ENCODE data around the gene FLAD1. TPM values are rescaled to one million over a fixed set of nuclear protein-coding genes. Genes with fewer than 3 reads are reported as not detected.
"Not testable (repeated sequence)": the region's sequence is repeated elsewhere in the genome, so short reads cannot be mapped to it uniquely, and the experiment has no call there.

Gene FLAD1
- total and polyA plus RNA-seq, 12 donors: 21.6 to 65.5 (median 30.8) TPM

DNA sequence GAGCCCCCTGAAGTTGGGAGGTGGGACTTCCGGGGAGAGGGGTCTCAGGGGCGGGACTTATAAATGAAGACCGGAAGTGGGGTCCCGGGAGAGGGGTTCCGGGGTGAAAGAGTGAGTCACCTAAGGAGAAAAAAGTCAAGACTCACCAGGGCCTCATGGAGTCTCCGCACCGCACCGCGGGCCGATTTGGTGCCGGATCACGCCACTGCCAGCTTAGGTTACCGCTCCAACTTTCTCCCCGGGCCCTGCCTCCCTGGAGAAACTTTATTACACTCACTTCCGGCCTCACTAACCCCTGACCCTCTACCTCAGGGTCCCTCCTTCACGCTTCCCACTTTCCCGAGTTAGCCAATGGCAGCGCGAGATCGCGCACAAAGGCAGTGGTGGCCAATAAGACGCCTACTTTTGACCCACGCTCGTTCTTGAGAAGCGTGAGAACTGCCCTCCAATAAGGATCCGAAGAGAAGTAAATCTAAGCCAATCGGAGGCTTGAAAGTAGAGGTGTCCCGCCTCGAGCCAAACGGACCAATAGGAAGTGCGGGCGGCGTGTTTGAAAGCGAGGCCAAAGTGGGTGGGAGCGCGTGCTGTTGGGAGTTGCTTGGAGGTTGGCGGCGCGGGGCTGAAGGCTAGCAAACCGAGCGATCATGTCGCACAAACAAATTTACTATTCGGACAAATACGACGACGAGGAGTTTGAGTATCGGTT, 8.9 kb upstream of the FLAD1 start, which contains the start of gene CKS1B:
Gene CKS1B, plus strand, starts transcription at position 580 of the 706 bp plus-strand sequence. Its CDS starts 65 bp downstream, at position 645.
- intact Hi-C loops (cut with DNase I): no loop called here
- Histone ChIP-seq H3K36me3 (replicated peaks in 1 of 2) (no peaks in the 10 kb centered on the region), H3K9me3 (replicated peaks in 1 of 3) (no peaks in the 10 kb centered on the region), H3K27ac (peak within 1 kb of the TSS; percentile 93 to 100 (median 99)), H3K4me1 (replicated peaks in 1 of 2) (peaks cover 39 to 50% of the 10 kb centered on the region in 2 donors), H3K27me3 (no peaks in the 10 kb centered on the region), H3K4me3 (peak within 1 kb of the TSS; percentile 1 to 75 (median 52))
- DNase-seq: peak; percentile 96 to 100 (median 99)
- 0 to 1% (median 0%) methylated on average over 46 to 47 of the region's 47 CpGs for WGBS, 4 donors
- no peak for TF ChIP-seq CTCF (IDR thresholded peaks at IDR 0.05)
- TF ChIP-seq POLR2A (IDR thresholded peaks at IDR 0.05): peak; percentile 78 to 80

GRCh38 chr1:154974808-154975408, 8.2 kb upstream of the FLAD1 start:
- Histone ChIP-seq H3K27me3 (no peaks in the 10 kb centered on the region), H3K36me3 (replicated peaks in 1 of 2) (no peaks in the 10 kb centered on the region), H3K27ac (peak overlapping the region; percentile 85 to 100 (median 99)), H3K9me3 (replicated peaks in 1 of 3) (no peaks in the 10 kb centered on the region), H3K4me3 (peak overlapping the region in 3 of 4 donors; percentile 1 to 75 (median 66)), H3K4me1 (replicated peaks in 1 of 2) (peaks cover 37 to 46% of the 10 kb centered on the region in 2 donors)
- WGBS, 4 donors: 0 to 2% (median 0%) methylated on average over 30 of the region's 30 CpGs
- peak; percentile 46 to 94 for TF ChIP-seq POLR2A (IDR thresholded peaks at IDR 0.05)
- TF ChIP-seq CTCF (IDR thresholded peaks at IDR 0.05): no peak
- DNase-seq: peak; percentile 95 to 98 (median 96)
- intact Hi-C loops (cut with DNase I): no loop called here

GRCh38 chr1:154975409-154976059, 7.6 kb upstream of the FLAD1 start:
- TF ChIP-seq CTCF (IDR thresholded peaks at IDR 0.05) (no peak), POLR2A (IDR thresholded peaks at IDR 0.05) (no peak)
- H3K36me3 ChIP-seq (replicated peaks in 1 of 2): no peaks in the 10 kb centered on the region
- peak; percentile 67 to 86 (median 77) for DNase-seq
- no peaks in the 10 kb centered on the region for H3K9me3 ChIP-seq (replicated peaks in 1 of 3)
- intact Hi-C loops (cut with DNase I): no loop called here
- H3K27me3 ChIP-seq: no peaks in the 10 kb centered on the region
- peak overlapping the region; percentile 85 to 100 (median 99) for H3K27ac ChIP-seq
- peaks cover 31 to 40% of the 10 kb centered on the region in 2 donors for H3K4me1 ChIP-seq (replicated peaks in 1 of 2)
- H3K4me3 ChIP-seq: peak overlapping the region; percentile 1 to 75 (median 36)
- 0 to 2% (median 1%) methylated on average over 14 to 24 of the region's 24 CpGs for WGBS, 4 donors

DNA sequence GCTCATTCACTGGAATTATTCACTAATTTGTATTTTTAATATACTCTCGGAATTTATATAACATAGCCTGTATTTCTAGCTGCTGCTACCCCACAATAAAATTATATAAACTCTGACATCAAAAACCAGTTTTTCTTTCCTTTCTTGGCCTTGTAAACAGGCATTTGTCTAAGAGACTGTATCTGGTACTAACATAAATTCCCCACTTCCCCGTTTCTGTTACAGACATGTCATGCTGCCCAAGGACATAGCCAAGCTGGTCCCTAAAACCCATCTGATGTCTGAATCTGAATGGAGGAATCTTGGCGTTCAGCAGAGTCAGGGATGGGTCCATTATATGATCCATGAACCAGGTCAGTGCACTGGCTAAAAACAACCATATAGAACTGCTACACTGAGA, 5.4 kb upstream of the FLAD1 start:
- intact Hi-C loops (cut with DNase I); H3K9me3 ChIP-seq (replicated peaks in 1 of 3); H3K27me3 ChIP-seq; DNase-seq; H3K27ac ChIP-seq; H3K36me3 ChIP-seq (replicated peaks in 1 of 2); H3K4me3 ChIP-seq: not testable (repeated sequence)
- 48 to 65% (median 53%) methylated on average over 3 of the region's 3 CpGs for WGBS, 4 donors
- H3K4me1 ChIP-seq (replicated peaks in 1 of 2): peaks cover 8 to 25% of the 10 kb centered on the region in 2 donors

Data from adrenal gland (tissue), 12 donors.